Activated CD4-positive, alpha-beta memory T cell treated with anti-CD3 and anti-CD28 coated beads for 36 hours (primary cell): ENCODE data around the gene TCEAL2. TPM values are rescaled to one million over a fixed set of nuclear protein-coding genes. Genes with fewer than 3 reads are reported as not detected.
A peak's percentile ranks its signal among the peaks of the same experiment; 100 is the strongest.
"Not testable (repeated sequence)": the region's sequence is repeated elsewhere in the genome, so short reads cannot be mapped to it uniquely, and the experiment has no call there.

ENCODE experiments used
- CTCF ChIA-PET: fragments of 350-600 bp; sonication (Branson Sonifier 250); formaldehyde crosslinking; loops from one replicate; lab custom pipeline; 2021; ENCODE audit warnings: antibody characterized with exemption, inconsistent platforms; lab: Charles Lee
- POLR2A ChIA-PET: fragments of 350-600 bp; sonication (Branson Sonifier 250); formaldehyde crosslinking; loops from one replicate; lab custom pipeline; 2021; ENCODE audit warnings: antibody characterized with exemption; lab: Charles Lee
- DNase-seq: peaks from one replicate; pipeline ENCODE4 v3.0.0-alpha.2; 2020
- H3K27ac Mint-ChIP-seq: one replicate; pipeline ENCODE4 v1.8.0; 2021; ENCODE audit warnings: mixed read lengths
- H3K27me3 Mint-ChIP-seq: one replicate; pipeline ENCODE4 v1.8.0; 2021; ENCODE audit warnings: mixed read lengths
- H3K36me3 Mint-ChIP-seq: one replicate; pipeline ENCODE4 v1.8.0; 2021; ENCODE audit warnings: mixed read lengths
- H3K4me1 Mint-ChIP-seq: one replicate; pipeline ENCODE4 v1.8.0; 2021; ENCODE audit warnings: low read depth, mixed read lengths
- H3K4me3 Mint-ChIP-seq: one replicate; pipeline ENCODE4 v1.8.0; 2021; ENCODE audit warnings: mild to moderate bottlenecking, mixed read lengths
- H3K9me3 Mint-ChIP-seq: one replicate; pipeline ENCODE4 v1.8.0; 2021; ENCODE audit warnings: mixed read lengths
- intact Hi-C: fragments of 100-400 bp; cut with micrococcal nuclease; formaldehyde crosslinking; loops from one replicate; pipeline ENCODE4 v1.15.1; 2023
- total RNA-seq, 2 experiments: library from RNA; stranded (reverse); gene quantifications; one replicate each; pipeline ENCODE4 v1.2.3, GENCODE V29; 2021

Gene TCEAL2
- under 1 TPM; 0.40 to 0.51 TPM for total RNA-seq

DNA sequence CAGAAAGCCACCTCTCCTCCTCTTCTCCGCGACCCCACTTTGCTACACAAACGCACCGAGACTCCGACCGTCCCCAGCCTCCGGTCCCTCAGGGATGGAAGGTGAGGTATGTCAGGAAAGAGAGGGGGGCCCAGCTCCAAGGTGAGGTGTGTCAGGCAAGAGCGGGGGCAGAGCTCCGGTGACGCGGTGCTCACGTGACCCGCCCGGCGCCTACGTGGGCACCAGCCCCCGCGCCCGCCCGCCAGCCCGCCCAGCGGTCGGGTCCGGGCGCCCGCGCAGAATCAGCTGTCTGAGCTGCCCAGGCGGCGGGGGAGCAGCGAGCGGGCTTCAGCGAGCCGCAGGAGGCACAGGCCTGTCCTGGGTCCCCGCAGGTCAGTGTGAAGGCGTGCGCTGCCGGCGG is at the start of gene TCEAL2:
Gene TCEAL2, plus strand, starts transcription at position 244 of the 400 bp plus-strand sequence. CDS start 1,152 bp downstream, outside the sequence.
- peak; percentile 10 for DNase-seq
- Mint-ChIP-seq H3K4me3 (peak within 1 kb of the TSS; percentile 60), H3K27me3 (peaks cover 16% of the 10 kb centered on the region)

GRCh38 chrX:102077426-102077825 is 48.1 kb upstream of the TCEAL2 start:
- Mint-ChIP-seq H3K4me1 (no peaks in the 10 kb centered on the region), H3K9me3 (no peaks in the 10 kb centered on the region), H3K36me3 (no peaks in the 10 kb centered on the region), H3K27ac (no peak overlapping the region), H3K4me3 (no peak overlapping the region), H3K27me3 (peaks cover 10% of the 10 kb centered on the region)
- intact Hi-C loops = no loop called here
- no peak for DNase-seq
- ChIA-PET POLR2A (no interaction called here), CTCF (no interaction called here)

More for the DNA sequence above, at the start of gene TCEAL2:
- H3K27ac Mint-ChIP-seq, H3K36me3 Mint-ChIP-seq, H3K4me1 Mint-ChIP-seq, CTCF ChIA-PET, H3K9me3 Mint-ChIP-seq, POLR2A ChIA-PET: not testable (repeated sequence)
- intact Hi-C loops = loop anchor here (10.0 kb wide), 1 partner anchor 739 kb away; no protein-coding TSS in a partner anchor

DNA sequence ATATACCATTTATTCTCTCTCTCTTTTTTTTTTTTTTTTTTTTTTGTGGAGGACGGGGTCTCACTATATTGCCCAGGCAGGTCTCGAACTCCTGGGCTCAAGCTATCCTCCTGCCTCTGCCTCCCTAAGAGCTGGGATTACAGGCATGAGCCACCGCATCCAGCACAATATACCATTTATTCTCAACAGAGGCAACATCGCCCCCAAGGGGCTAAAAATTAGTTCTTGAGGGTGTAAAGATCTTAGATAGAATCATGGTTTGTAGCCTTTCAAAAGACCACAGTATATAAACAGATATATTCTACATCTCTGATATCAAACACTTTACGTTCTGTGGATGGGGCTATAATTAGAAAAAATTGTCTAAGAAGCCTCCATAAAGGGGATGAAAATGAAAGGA is 39.8 kb upstream of the TCEAL2 start:
- no peak overlapping the region for H3K4me3 Mint-ChIP-seq
- H3K9me3 Mint-ChIP-seq = no peaks in the 10 kb centered on the region
- intact Hi-C loops = loop anchor here (5.0 to 10.0 kb wide), 2 partner anchors 488 to 671 kb away; no protein-coding TSS in a partner anchor
- no peak overlapping the region for H3K27ac Mint-ChIP-seq
- peaks cover 8% of the 10 kb centered on the region for H3K27me3 Mint-ChIP-seq
- no peaks in the 10 kb centered on the region for H3K4me1 Mint-ChIP-seq
- ChIA-PET CTCF (no interaction called here), POLR2A (no interaction called here)
- no peak for DNase-seq
- no peaks in the 10 kb centered on the region for H3K36me3 Mint-ChIP-seq

- DNase-seq = no peak
- H3K4me1 Mint-ChIP-seq = no peaks in the 10 kb centered on the region
- H3K27me3 Mint-ChIP-seq = peaks cover 7% of the 10 kb centered on the region
- intact Hi-C loops = no loop called here
- H3K27ac Mint-ChIP-seq = no peak overlapping the region
- ChIA-PET CTCF (no interaction called here), POLR2A (no interaction called here)
- H3K36me3 Mint-ChIP-seq = no peaks in the 10 kb centered on the region
- no peak overlapping the region for H3K4me3 Mint-ChIP-seq
- peaks cover 5% of the 10 kb centered on the region for H3K9me3 Mint-ChIP-seq
These were observed 12.1 kb upstream of the TCEAL2 start for GRCh38 chrX:102113367-102113766.

- Mint-ChIP-seq H3K9me3 (peaks cover 5% of the 10 kb centered on the region), H3K36me3 (no peaks in the 10 kb centered on the region)
- POLR2A ChIA-PET = no interaction called here
These were observed 9.7 kb upstream of the TCEAL2 start for GRCh38 chrX:102115748-102116147.

GRCh38 chrX:102125014-102125413 is 465 bp upstream of the TCEAL2 start:
- H3K36me3 Mint-ChIP-seq, H3K9me3 Mint-ChIP-seq, H3K27ac Mint-ChIP-seq, H3K4me1 Mint-ChIP-seq, POLR2A ChIA-PET, CTCF ChIA-PET, DNase-seq: not testable (repeated sequence)
- intact Hi-C loops = loop anchor here (10.0 kb wide), 1 partner anchor 740 kb away; no protein-coding TSS in a partner anchor
- Mint-ChIP-seq H3K27me3 (peaks cover 16% of the 10 kb centered on the region), H3K4me3 (peak overlapping the region; percentile 60)

More at GRCh38 chrX:102115748-102116147, 9.7 kb upstream of the TCEAL2 start:
- H3K4me1 Mint-ChIP-seq = no peaks in the 10 kb centered on the region
- no peak overlapping the region for H3K27ac Mint-ChIP-seq
- intact Hi-C loops = no loop called here
- CTCF ChIA-PET = no interaction called here
- H3K27me3 Mint-ChIP-seq = peaks cover 7% of the 10 kb centered on the region
- no peak for DNase-seq
- H3K4me3 Mint-ChIP-seq = no peak overlapping the region

DNA sequence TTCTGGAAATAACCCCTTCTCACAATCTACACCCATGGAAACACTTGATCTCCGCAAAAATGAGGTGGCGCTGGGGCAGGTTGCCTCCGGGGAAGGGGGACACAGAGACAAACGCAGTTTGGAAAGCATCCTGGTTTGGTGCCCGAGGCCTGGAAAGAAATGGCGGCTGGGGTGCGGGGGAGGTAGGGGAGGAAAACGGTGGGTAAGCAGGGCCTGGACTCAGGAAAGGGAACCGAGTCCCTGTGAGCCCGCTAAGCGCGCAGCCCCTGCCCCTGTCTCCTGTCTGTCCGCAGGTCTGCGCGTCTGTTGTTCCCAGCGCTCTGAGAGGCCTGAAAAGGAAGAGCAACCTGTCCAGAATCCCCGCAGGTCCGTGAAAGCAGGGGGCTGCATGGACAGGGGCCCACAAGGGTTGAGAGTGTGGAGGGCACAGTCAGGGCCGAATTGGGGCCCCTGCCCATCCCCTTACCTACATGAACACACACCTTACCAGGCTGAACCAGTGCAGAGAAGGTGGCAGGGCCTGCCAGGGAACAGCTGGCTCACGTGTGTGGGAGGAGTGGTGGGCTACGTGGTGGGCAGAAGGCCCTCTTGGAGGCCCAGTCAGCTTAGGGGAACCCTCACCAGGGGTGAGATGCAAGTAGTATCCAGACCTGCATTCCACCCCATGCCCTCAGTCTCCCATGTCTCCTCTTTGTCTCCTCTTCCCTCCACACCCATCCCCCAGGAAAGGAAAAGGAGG is 770 bp downstream of the TCEAL2 start:
- CTCF ChIA-PET = interaction anchor here (0.6 kb wide), 1 partner anchor 12 kb away, joined by 3 read pairs; no protein-coding TSS in a partner anchor
- Mint-ChIP-seq H3K27me3 (peaks cover 16% of the 10 kb centered on the region), H3K4me3 (peak overlapping the region; percentile 16)
- H3K36me3 Mint-ChIP-seq, POLR2A ChIA-PET, H3K27ac Mint-ChIP-seq, H3K9me3 Mint-ChIP-seq, DNase-seq, H3K4me1 Mint-ChIP-seq: not testable (repeated sequence)
- intact Hi-C loops = loop anchor here (10.0 kb wide), 1 partner anchor 739 kb away; no protein-coding TSS in a partner anchor

DNA sequence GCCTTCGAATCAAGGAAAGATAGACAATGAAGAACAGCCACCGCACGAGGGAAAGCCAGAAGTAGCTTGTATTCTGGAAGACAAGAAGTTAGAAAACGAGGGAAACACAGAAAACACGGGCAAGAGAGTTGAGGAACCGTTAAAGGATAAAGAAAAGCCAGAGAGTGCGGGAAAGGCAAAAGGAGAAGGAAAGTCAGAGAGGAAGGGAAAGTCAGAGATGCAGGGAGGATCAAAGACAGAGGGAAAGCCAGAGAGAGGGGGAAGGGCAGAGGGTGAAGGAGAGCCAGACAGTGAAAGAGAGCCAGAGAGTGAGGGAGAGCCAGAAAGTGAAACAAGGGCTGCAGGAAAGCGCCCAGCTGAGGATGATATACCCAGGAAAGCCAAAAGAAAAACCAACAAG is 1.4 kb downstream of the TCEAL2 start:
- peaks cover 4% of the 10 kb centered on the region for H3K4me1 Mint-ChIP-seq
- ChIA-PET POLR2A (no interaction called here), CTCF (interaction anchor here (0.6 kb wide), 1 partner anchor 11 kb away, joined by 3 read pairs; no protein-coding TSS in a partner anchor)
- no peak for DNase-seq
- intact Hi-C loops = loop anchor here (10.0 kb wide), 1 partner anchor 738 kb away; no protein-coding TSS in a partner anchor
- H3K27ac Mint-ChIP-seq = no peak overlapping the region
- H3K4me3 Mint-ChIP-seq = no peak overlapping the region
- H3K27me3 Mint-ChIP-seq = peaks cover 17% of the 10 kb centered on the region
- no peaks in the 10 kb centered on the region for H3K36me3 Mint-ChIP-seq
- no peaks in the 10 kb centered on the region for H3K9me3 Mint-ChIP-seq

GRCh38 chrX:102129473-102129872 is 4.0 kb downstream of the TCEAL2 start:
- intact Hi-C loops = loop anchor here (1.0 to 10.0 kb wide), 2 partner anchors 25 to 735 kb away; no protein-coding TSS in a partner anchor
- ChIA-PET POLR2A (no interaction called here), CTCF (interaction anchor here (0.6 to 1.4 kb wide), 2 partner anchors 212 to 574 kb away, joined by 3 to 4 read pairs; no protein-coding TSS in a partner anchor)
- H3K4me3 Mint-ChIP-seq = no peak overlapping the region
- peaks cover 23% of the 10 kb centered on the region for H3K27me3 Mint-ChIP-seq
- peaks cover 4% of the 10 kb centered on the region for H3K4me1 Mint-ChIP-seq
- no peaks in the 10 kb centered on the region for H3K36me3 Mint-ChIP-seq
- no peaks in the 10 kb centered on the region for H3K9me3 Mint-ChIP-seq
- H3K27ac Mint-ChIP-seq = no peak overlapping the region
- no peak for DNase-seq

- H3K27me3 Mint-ChIP-seq = peaks cover 18% of the 10 kb centered on the region
- no peaks in the 10 kb centered on the region for H3K36me3 Mint-ChIP-seq
- peaks cover 2% of the 10 kb centered on the region for H3K4me1 Mint-ChIP-seq
- no peak overlapping the region for H3K4me3 Mint-ChIP-seq
- ChIA-PET CTCF (interaction anchor here (0.7 kb wide), 1 partner anchor 11 kb away, joined by 3 read pairs; no protein-coding TSS in a partner anchor), POLR2A (no interaction called here)
- intact Hi-C loops = no loop called here
- H3K27ac Mint-ChIP-seq = no peak overlapping the region
- H3K9me3 Mint-ChIP-seq = no peaks in the 10 kb centered on the region
- DNase-seq = no peak
These were observed 12.6 kb downstream of the TCEAL2 start for GRCh38 chrX:102138064-102138463.

DNA sequence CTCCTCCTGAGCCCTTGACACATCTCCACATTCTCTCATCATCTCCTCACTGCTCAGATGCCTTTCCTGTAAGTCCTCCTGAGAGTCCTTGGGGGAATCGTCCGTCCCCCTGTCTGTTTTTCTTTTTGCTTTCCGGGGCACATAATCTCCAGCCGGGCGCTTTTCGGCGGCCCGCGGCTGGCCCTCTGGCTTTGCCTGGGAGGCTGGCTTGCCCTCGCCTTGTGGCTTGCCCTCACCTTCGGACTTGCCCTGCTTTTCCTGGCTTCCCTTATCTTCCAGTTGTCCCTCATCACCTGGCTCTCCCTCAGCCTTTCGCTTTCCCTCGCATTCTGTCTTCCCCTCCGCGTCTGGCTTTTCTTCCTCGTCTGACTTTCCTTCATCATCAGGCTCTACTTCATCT is 15.4 kb downstream of the TCEAL2 start:
- H3K4me1 Mint-ChIP-seq, DNase-seq, POLR2A ChIA-PET, H3K9me3 Mint-ChIP-seq, H3K36me3 Mint-ChIP-seq, CTCF ChIA-PET, intact Hi-C loops, H3K4me3 Mint-ChIP-seq, H3K27ac Mint-ChIP-seq: not testable (repeated sequence)
- H3K27me3 Mint-ChIP-seq = peaks cover 26% of the 10 kb centered on the region

GRCh38 chrX:102141631-102142030 is 16.2 kb downstream of the TCEAL2 start:
- intact Hi-C loops, H3K4me3 Mint-ChIP-seq, CTCF ChIA-PET, H3K9me3 Mint-ChIP-seq, H3K27ac Mint-ChIP-seq, POLR2A ChIA-PET, H3K4me1 Mint-ChIP-seq, H3K36me3 Mint-ChIP-seq, DNase-seq: not testable (repeated sequence)
- peaks cover 26% of the 10 kb centered on the region for H3K27me3 Mint-ChIP-seq
